IPS-NIHi7 (cell line): ENCODE data around the gene DLL1.

Source experiments
- DNase-seq: peaks from one replicate; pipeline ENCODE4 v3.0.0; 2012; ENCODE audit warnings: mixed read lengths; ENCODE audit errors: extremely low spot score

DLL1 gene

GRCh38 chr6:170233286-170234205 lies 57.3 kb downstream of the DLL1 start:
- DNase-seq, result no peak
